PC-9 (cell line): ENCODE results near the gene TUBB2B. TPM values are rescaled to one million over a fixed set of nuclear protein-coding genes. Genes with fewer than 3 reads are reported as not detected.

Source experiments
- BruUV-seq: library from RNA; stranded (reverse); fragments of 400-500 nt; replicated peaks from 2 replicates; lab custom pipeline; 2021; lab: Mats Ljungman, UMichigan
- CTCF ChIA-PET: fragments of 300-600 bp; sonication (Branson Sonifier 250); formaldehyde crosslinking; loops from one replicate; lab custom pipeline; 2022; ENCODE audit warnings: antibody characterized with exemption; lab: Charles Lee
- POLR2A ChIA-PET: fragments of 300-600 bp; sonication (Branson Sonifier 250); formaldehyde crosslinking; loops from one replicate; lab custom pipeline; 2022; ENCODE audit warnings: antibody characterized with exemption; ENCODE audit not compliant: unreplicated experiment; lab: Charles Lee
- DNase-seq, 2 experiments: peaks; one replicate each; pipeline versions ENCODE4 v3.0.0 to v3.0.0-alpha.2; 2015 to 2022; ENCODE audit warnings: mixed read lengths in 1 of 2
- H2AFZ ChIP-seq: fragments of 200-600 bp; sonication (generic); 2 replicates; pipeline ENCODE4 v1.8.1; 2017; ENCODE audit warnings: antibody characterized with exemption
- H3F3A ChIP-seq: fragments of 200-600 bp; sonication (generic); 2 replicates; pipeline ENCODE4 v1.8.1; 2017; ENCODE audit warnings: antibody characterized with exemption, mild to moderate bottlenecking, low read depth; ENCODE audit not compliant: insufficient read depth
- H3K27ac ChIP-seq: fragments of 200-600 bp; sonication (generic); 2 replicates; pipeline ENCODE4 v1.6.1; 2016; ENCODE audit warnings: mixed run types
- H3K27me3 ChIP-seq: fragments of 200-600 bp; sonication (generic); 2 replicates; pipeline ENCODE4 v1.6.1; 2016; ENCODE audit warnings: low read depth, mixed run types; ENCODE audit not compliant: insufficient read depth
- H3K36me3 ChIP-seq: fragments of 200-600 bp; sonication (generic); 2 replicates; pipeline ENCODE4 v1.6.1; 2016; ENCODE audit warnings: low read depth, mixed run types
- H3K4me1 ChIP-seq: fragments of 200-600 bp; sonication (generic); replicated peaks from 2 replicates; pipeline ENCODE4 v1.6.1; 2016; ENCODE audit warnings: mixed run types; ENCODE audit not compliant: insufficient read depth
- H3K4me2 ChIP-seq: fragments of 200-600 bp; sonication (generic); 2 replicates; pipeline ENCODE4 v1.6.1; 2017; ENCODE audit warnings: mixed run types
- H3K4me3 ChIP-seq: fragments of 200-600 bp; sonication (generic); 2 replicates; pipeline ENCODE4 v1.6.1; 2016; ENCODE audit warnings: mixed run types
- H3K79me2 ChIP-seq: fragments of 200-600 bp; sonication (generic); 2 replicates; pipeline ENCODE4 v1.6.1; 2017; ENCODE audit warnings: low read depth, mixed run types
- H3K9me2 ChIP-seq: fragments of 200-600 bp; sonication (generic); 2 replicates; pipeline ENCODE4 v1.8.1; 2017; ENCODE audit warnings: mild to moderate bottlenecking; ENCODE audit not compliant: insufficient read depth
- H3K9me3 ChIP-seq: fragments of 200-600 bp; sonication (generic); 2 replicates; pipeline ENCODE4 v1.8.1; 2016; ENCODE audit warnings: low read depth; ENCODE audit not compliant: insufficient read depth
- H4K20me1 ChIP-seq: fragments of 200-600 bp; sonication (generic); 2 replicates; pipeline ENCODE4 v1.8.1; 2017; ENCODE audit not compliant: insufficient read depth
- EZH2 ChIP-seq: fragments of 200-600 bp; sonication (generic); IDR thresholded peaks from 2 replicates; pipeline ENCODE4 v1.8.0; 2017; ENCODE audit warnings: antibody characterized with exemption, low read depth
- intact Hi-C: fragments of 100-400 bp; cut with micrococcal nuclease; formaldehyde crosslinking; loops from one replicate; pipeline ENCODE4 v1.10.0; 2022; ENCODE audit not compliant: unreplicated experiment
- total RNA-seq: library from RNA; stranded (reverse); gene quantifications from 2 replicates; pipeline ENCODE4 v1.2.3, GENCODE V29; 2021
- TF ChIP-seq, protein P1 (sequence below): fragments of 200-600 bp; sonication (generic); conservative IDR thresholded peaks from 2 replicates; pipeline ENCODE4 v1.6.1; 2017; ENCODE audit warnings: mixed run types, antibody characterized with exemption, mild to moderate bottlenecking, moderate library complexity

TUBB2B gene
- total RNA-seq, 1 experiment from 2014 or later = 1.3 TPM

- Histone ChIP-seq H3K79me2 (no peaks in the 10 kb centered on the region), H2AFZ (no peak overlapping the region), H3K27me3 (no peaks in the 10 kb centered on the region), H3K4me2 (peak overlapping the region; percentile 75), H3K4me1 (peaks cover 15% of the 10 kb centered on the region), H3K9me2 (no peaks in the 10 kb centered on the region), H3K27ac (0 out of 2 replicates have a peak overlapping the region, but pooled peaks have one; percentile 40), H4K20me1 (no peaks in the 10 kb centered on the region), H3K36me3 (no peaks in the 10 kb centered on the region), H3F3A (peaks cover 16% of the 10 kb centered on the region; the same call in 1 of the 2 replicates), H3K4me3 (peak overlapping the region; percentile 5; the same call in 1 of the 2 replicates), H3K9me3 (no peaks in the 10 kb centered on the region)
- no TSS peak for BruUV-seq
- TF ChIP-seq, protein P1, sequence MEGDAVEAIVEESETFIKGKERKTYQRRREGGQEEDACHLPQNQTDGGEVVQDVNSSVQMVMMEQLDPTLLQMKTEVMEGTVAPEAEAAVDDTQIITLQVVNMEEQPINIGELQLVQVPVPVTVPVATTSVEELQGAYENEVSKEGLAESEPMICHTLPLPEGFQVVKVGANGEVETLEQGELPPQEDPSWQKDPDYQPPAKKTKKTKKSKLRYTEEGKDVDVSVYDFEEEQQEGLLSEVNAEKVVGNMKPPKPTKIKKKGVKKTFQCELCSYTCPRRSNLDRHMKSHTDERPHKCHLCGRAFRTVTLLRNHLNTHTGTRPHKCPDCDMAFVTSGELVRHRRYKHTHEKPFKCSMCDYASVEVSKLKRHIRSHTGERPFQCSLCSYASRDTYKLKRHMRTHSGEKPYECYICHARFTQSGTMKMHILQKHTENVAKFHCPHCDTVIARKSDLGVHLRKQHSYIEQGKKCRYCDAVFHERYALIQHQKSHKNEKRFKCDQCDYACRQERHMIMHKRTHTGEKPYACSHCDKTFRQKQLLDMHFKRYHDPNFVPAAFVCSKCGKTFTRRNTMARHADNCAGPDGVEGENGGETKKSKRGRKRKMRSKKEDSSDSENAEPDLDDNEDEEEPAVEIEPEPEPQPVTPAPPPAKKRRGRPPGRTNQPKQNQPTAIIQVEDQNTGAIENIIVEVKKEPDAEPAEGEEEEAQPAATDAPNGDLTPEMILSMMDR = peak; percentile 93
- no peak for TF ChIP-seq EZH2
- DNase-seq = peak; percentile 71 to 89
- ChIA-PET CTCF (interaction anchor here (0.6 to 2.0 kb wide), 7 partner anchors 11 to 103 kb away, joined by 3 to 7 read pairs (median 3); partner anchors contain the start of gene TUBB2A), POLR2A (interaction anchor here (0.6 to 2.0 kb wide), 3 partner anchors 95 to 1752 kb away, joined by 3 to 8 read pairs (median 3); partner anchors contain the start of genes RPP40 and TUBB2A)
- intact Hi-C loops = loop anchor here (1.0 to 5.0 kb wide), 5 partner anchors 89 to 254 kb away; partner anchors contain the start of genes BPHL, NQO2 and TUBB2A
Measured at GRCh38 chr6:3251462-3252314, 24.2 kb upstream of the TUBB2B start.

GRCh38 chr6:3250231-3250675 is 22.8 kb upstream of the TUBB2B start:
- intact Hi-C loops = loop anchor here (2.0 to 5.0 kb wide), 3 partner anchors 87 to 253 kb away; partner anchors contain the start of gene NQO2
- POLR2A ChIA-PET = interaction anchor here (2.0 kb wide), 1 partner anchor 93 kb away, joined by 8 read pairs; the partner anchor contains the start of gene TUBB2A

DNA sequence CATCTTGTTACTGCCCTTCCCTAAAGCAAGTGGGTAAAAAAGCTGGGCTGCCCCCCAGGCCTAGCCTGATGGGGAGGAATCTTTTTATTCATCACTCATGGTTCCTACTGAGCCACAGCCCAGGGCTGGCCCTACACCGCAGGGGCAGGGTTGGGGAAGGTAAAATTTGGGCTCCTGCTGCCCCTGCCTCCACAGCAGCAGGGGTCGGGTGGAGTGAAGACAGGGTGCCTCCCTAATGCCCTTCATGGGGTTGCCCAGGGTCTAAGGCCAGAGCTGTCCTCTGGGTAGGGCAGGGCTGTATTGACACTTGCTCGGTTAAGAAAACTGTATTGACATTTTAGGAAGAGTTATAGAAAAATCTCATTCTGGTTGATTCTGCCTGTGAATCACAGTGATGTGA is 22.4 kb upstream of the TUBB2B start:
- Histone ChIP-seq H3K4me2 (no peak overlapping the region), H3K9me3 (no peaks in the 10 kb centered on the region), H3K27ac (no peak overlapping the region), H3K4me1 (peaks cover 15% of the 10 kb centered on the region), H3K79me2 (no peaks in the 10 kb centered on the region), H2AFZ (no peak overlapping the region), H3F3A (peaks cover 16% of the 10 kb centered on the region; the same call in 1 of the 2 replicates), H3K4me3 (no peak overlapping the region), H4K20me1 (no peaks in the 10 kb centered on the region), H3K36me3 (no peaks in the 10 kb centered on the region), H3K9me2 (no peaks in the 10 kb centered on the region), H3K27me3 (no peaks in the 10 kb centered on the region)
- no peak for TF ChIP-seq EZH2
- no TSS peak for BruUV-seq
- intact Hi-C loops = loop anchor here (2.0 to 5.0 kb wide), 3 partner anchors 87 to 253 kb away; partner anchors contain the start of gene NQO2
- ChIA-PET POLR2A (no interaction called here), CTCF (no interaction called here)
- DNase-seq = no peak

More at GRCh38 chr6:3250231-3250675, 22.8 kb upstream of the TUBB2B start:
- peaks cover 16% of the 10 kb centered on the region; the same call in 1 of the 2 replicates for H3F3A ChIP-seq
- no peaks in the 10 kb centered on the region for H3K27me3 ChIP-seq
- no peaks in the 10 kb centered on the region for H3K9me3 ChIP-seq
- no peak overlapping the region for H3K4me2 ChIP-seq
- no peak overlapping the region for H2AFZ ChIP-seq
- H3K36me3 ChIP-seq = no peaks in the 10 kb centered on the region
- H3K9me2 ChIP-seq = no peaks in the 10 kb centered on the region
- H3K27ac ChIP-seq = no peak overlapping the region
- H3K4me3 ChIP-seq = no peak overlapping the region
- H3K4me1 ChIP-seq = peaks cover 15% of the 10 kb centered on the region
- H4K20me1 ChIP-seq = no peaks in the 10 kb centered on the region
- DNase-seq = no peak
- TF ChIP-seq, protein P1 = no peak
- no peak for TF ChIP-seq EZH2
- CTCF ChIA-PET = interaction anchor here (2.0 kb wide), 1 partner anchor 41 kb away, joined by 7 read pairs; no protein-coding TSS in a partner anchor
- no TSS peak for BruUV-seq
- H3K79me2 ChIP-seq = no peaks in the 10 kb centered on the region
